Trophoblast cell (in vitro differentiated cells and primary cell): ENCODE measurements around the gene AKAP6.

Experiments used
- DNase-seq, 2 donors: peaks; one replicate each; pipeline ENCODE4 v3.0.0-alpha.2; 2016
- H2AFZ ChIP-seq: 2 replicates; pipeline ENCODE4 v1.6.1; 2013; ENCODE audit warnings: low read length, moderate library complexity, mild to moderate bottlenecking; ENCODE audit not compliant: insufficient read depth, poor library complexity
- H2AK5ac ChIP-seq: 2 replicates; pipeline ENCODE4 v1.6.1; 2013; ENCODE audit warnings: mild to moderate bottlenecking, low read length
- H2BK120ac ChIP-seq: 2 replicates; pipeline ENCODE4 v1.6.1; 2013; ENCODE audit warnings: low read length, mild to moderate bottlenecking, moderate library complexity; ENCODE audit not compliant: insufficient read depth, poor library complexity
- H2BK12ac ChIP-seq: 2 replicates; pipeline ENCODE4 v1.6.1; 2013; ENCODE audit warnings: mild to moderate bottlenecking, low read length, moderate library complexity
- H2BK5ac ChIP-seq: 2 replicates; pipeline ENCODE4 v1.6.1; 2013; ENCODE audit warnings: low read length, low read depth, moderate library complexity, mild to moderate bottlenecking; ENCODE audit not compliant: poor library complexity
- H3K14ac ChIP-seq: 2 replicates; pipeline ENCODE4 v1.6.1; 2013; ENCODE audit warnings: mild to moderate bottlenecking, low read length
- H3K18ac ChIP-seq: 2 replicates; pipeline ENCODE4 v1.6.1; 2013; ENCODE audit warnings: mild to moderate bottlenecking, low read length
- H3K23ac ChIP-seq: 2 replicates; pipeline ENCODE4 v1.6.1; 2013; ENCODE audit warnings: low read length
- H3K27ac ChIP-seq: 2 replicates; pipeline ENCODE4 v1.5.1; 2013; ENCODE audit warnings: low read depth, mild to moderate bottlenecking, inconsistent platforms, low read length, moderate library complexity
- H3K27me3 ChIP-seq: 2 replicates; pipeline ENCODE4 v1.6.1; 2013; ENCODE audit warnings: inconsistent platforms, mild to moderate bottlenecking, low read length, moderate library complexity; ENCODE audit not compliant: insufficient read depth
- H3K36me3 ChIP-seq, 2 experiments: 1 replicate in 1 of 2; 2 replicates in 1 of 2; pipeline ENCODE4 v1.6.1; 2013; ENCODE audit warnings: low read length in 2 of 2, mild to moderate bottlenecking in 2 of 2, moderate library complexity in 1 of 2; ENCODE audit not compliant: insufficient read depth in 2 of 2, control insufficient read depth in 1 of 2
- H3K4ac ChIP-seq: 2 replicates; pipeline ENCODE4 v1.6.1; 2013; ENCODE audit warnings: low read depth, mild to moderate bottlenecking, low read length, moderate library complexity
- H3K4me1 ChIP-seq, 2 experiments: 1 replicate in 1 of 2; 2 replicates in 1 of 2; pipeline ENCODE4 v1.6.1; 2013; ENCODE audit warnings: low read length in 2 of 2, mild to moderate bottlenecking in 2 of 2, moderate library complexity in 1 of 2; ENCODE audit not compliant: insufficient read depth in 2 of 2, control insufficient read depth in 1 of 2
- H3K4me2 ChIP-seq: 2 replicates; pipeline ENCODE4 v1.6.1; 2013; ENCODE audit warnings: inconsistent platforms, mild to moderate bottlenecking, low read length, moderate library complexity
- H3K4me3 ChIP-seq: 2 replicates; pipeline ENCODE4 v1.5.1; 2013; ENCODE audit warnings: mild to moderate bottlenecking, low read depth, low read length, inconsistent platforms
- H3K79me1 ChIP-seq: one replicate; pipeline ENCODE4 v1.6.1; 2013; ENCODE audit warnings: low read length
- H3K79me2 ChIP-seq: 2 replicates; pipeline ENCODE4 v1.6.1; 2013; ENCODE audit warnings: low read length, mild to moderate bottlenecking; ENCODE audit not compliant: control insufficient read depth, insufficient read depth, poor library complexity
- H3K9ac ChIP-seq: 2 replicates; pipeline ENCODE4 v1.6.1; 2013; ENCODE audit warnings: mild to moderate bottlenecking, low read length
- H3K9me3 ChIP-seq: 2 replicates; pipeline ENCODE4 v1.6.1; 2013; ENCODE audit warnings: low read depth, mild to moderate bottlenecking, control low read depth, inconsistent platforms, low read length; ENCODE audit not compliant: insufficient read depth
- H4K12ac ChIP-seq: 2 replicates; pipeline ENCODE4 v1.6.1; 2013; ENCODE audit warnings: low read depth, mild to moderate bottlenecking, low read length, moderate library complexity
- H4K8ac ChIP-seq: 2 replicates; pipeline ENCODE4 v1.6.1; 2013; ENCODE audit warnings: low read depth, mild to moderate bottlenecking, low read length, moderate library complexity
- H4K91ac ChIP-seq: one replicate; pipeline ENCODE4 v1.6.1; 2013; ENCODE audit warnings: low read depth, mild to moderate bottlenecking, low read length, moderate library complexity
- WGBS: extraction: QIAGEN DNeasy Blood & Tissue Kit; methylation state at CpG from one replicate; pipeline ENCODE4 v1.1.7; 2013; ENCODE audit warnings: missing lambda C conversion rate; ENCODE audit not compliant: insufficient read length, insufficient coverage; ENCODE audit errors: extremely low coverage; 5-methylcytosine and 5-hydroxymethylcytosine counted together

Gene AKAP6

GRCh38 chr14:32587461-32587860 lies 258.4 kb downstream of the AKAP6 start:
- H3K4ac ChIP-seq, result no peak overlapping the region
- H3K9ac ChIP-seq, result no peak overlapping the region
- H4K12ac ChIP-seq, result no peak overlapping the region
- peak in 1 of 2 donors; percentile 18 for DNase-seq
- no peaks in the 10 kb centered on the region for H3K36me3 ChIP-seq
- no peak overlapping the region for H3K14ac ChIP-seq
- no peak overlapping the region for H2BK5ac ChIP-seq
- H3K9me3 ChIP-seq, result peaks cover 2% of the 10 kb centered on the region
- no peaks in the 10 kb centered on the region for H3K79me2 ChIP-seq
- H2AFZ ChIP-seq, result no peak overlapping the region
- H4K8ac ChIP-seq, result no peak overlapping the region
- no peaks in the 10 kb centered on the region for H3K4me1 ChIP-seq
- no peak overlapping the region for H3K23ac ChIP-seq
- H3K4me2 ChIP-seq, result no peak overlapping the region
- peaks cover 1% of the 10 kb centered on the region for H3K79me1 ChIP-seq
- no peaks in the 10 kb centered on the region for H3K27me3 ChIP-seq
- H2BK12ac ChIP-seq, result no peak overlapping the region
- H3K27ac ChIP-seq, result no peak overlapping the region
- H2BK120ac ChIP-seq, result no peak overlapping the region
- no peak overlapping the region for H4K91ac ChIP-seq
- H3K18ac ChIP-seq, result no peak overlapping the region
- no peak overlapping the region for H2AK5ac ChIP-seq
- WGBS, result no CpG with 5 or more reads among the region's 1 CpG
- H3K4me3 ChIP-seq, result no peak overlapping the region

- Histone ChIP-seq H3K36me3 (no peaks in the 10 kb centered on the region), H3K27me3 (no peaks in the 10 kb centered on the region)
- peak; percentile 4 to 66 for DNase-seq
These were observed 259.6 kb downstream of the AKAP6 start for GRCh38 chr14:32588448-32589320.

GRCh38 chr14:32590157-32590556 lies 261.1 kb downstream of the AKAP6 start:
- Histone ChIP-seq H2BK120ac (no peak overlapping the region), H3K9ac (no peak overlapping the region), H2AK5ac (no peak overlapping the region), H3K36me3 (no peaks in the 10 kb centered on the region), H3K14ac (no peak overlapping the region), H3K4ac (no peak overlapping the region), H2BK12ac (no peak overlapping the region), H2AFZ (no peak overlapping the region), H3K18ac (no peak overlapping the region), H3K79me1 (peaks cover 4% of the 10 kb centered on the region), H4K91ac (no peak overlapping the region), H4K12ac (no peak overlapping the region), H3K4me3 (no peak overlapping the region), H3K27me3 (no peaks in the 10 kb centered on the region), H3K4me1 (peaks cover 0 to 9% of the 10 kb centered on the region in 2 experiments), H2BK5ac (no peak overlapping the region), H3K9me3 (no peaks in the 10 kb centered on the region), H3K23ac (no peak overlapping the region), H3K27ac (no peak overlapping the region), H3K79me2 (no peaks in the 10 kb centered on the region), H4K8ac (no peak overlapping the region), H3K4me2 (no peak overlapping the region)
- WGBS, result no CpG with 5 or more reads among the region's 1 CpG
- DNase-seq, result no peak

More at GRCh38 chr14:32588448-32589320, 259.6 kb downstream of the AKAP6 start:
- H2BK5ac ChIP-seq, result no peak overlapping the region
- H3K4me2 ChIP-seq, result no peak overlapping the region
- no peak overlapping the region for H3K4ac ChIP-seq
- H4K12ac ChIP-seq, result no peak overlapping the region
- H4K8ac ChIP-seq, result no peak overlapping the region
- H3K4me3 ChIP-seq, result no peak overlapping the region
- peak overlapping the region; percentile 31 for H4K91ac ChIP-seq
- no CpG with 5 or more reads among the region's 6 CpGs for WGBS
- no peaks in the 10 kb centered on the region for H3K79me2 ChIP-seq
- H3K4me1 ChIP-seq, result peaks cover 0 to 6% of the 10 kb centered on the region in 2 experiments
- H3K9me3 ChIP-seq, result peaks cover 2% of the 10 kb centered on the region
- no peak overlapping the region for H3K9ac ChIP-seq
- H2AK5ac ChIP-seq, result no peak overlapping the region
- no peak overlapping the region for H2BK120ac ChIP-seq
- H3K27ac ChIP-seq, result no peak overlapping the region
- no peak overlapping the region for H3K23ac ChIP-seq
- H2BK12ac ChIP-seq, result peak overlapping the region; percentile 43
- H2AFZ ChIP-seq, result no peak overlapping the region
- no peak overlapping the region for H3K18ac ChIP-seq
- peaks cover 4% of the 10 kb centered on the region for H3K79me1 ChIP-seq
- no peak overlapping the region for H3K14ac ChIP-seq

- Histone ChIP-seq H3K27me3 (no peaks in the 10 kb centered on the region), H3K9ac (no peak overlapping the region), H3K23ac (no peak overlapping the region), H4K12ac (no peak overlapping the region), H3K9me3 (no peaks in the 10 kb centered on the region), H3K4me1 (peaks cover 0 to 9% of the 10 kb centered on the region in 2 experiments), H4K91ac (peak overlapping the region; percentile 11), H2AK5ac (no peak overlapping the region), H2BK5ac (peak overlapping the region; percentile 73), H3K4ac (no peak overlapping the region), H3K79me1 (peaks cover 4% of the 10 kb centered on the region), H4K8ac (no peak overlapping the region), H2BK12ac (peak overlapping the region; percentile 50), H3K27ac (peak overlapping the region; percentile 37), H2AFZ (no peak overlapping the region), H3K36me3 (no peaks in the 10 kb centered on the region), H3K18ac (no peak overlapping the region), H3K4me3 (no peak overlapping the region), H3K4me2 (no peak overlapping the region), H2BK120ac (no peak overlapping the region), H3K79me2 (no peaks in the 10 kb centered on the region), H3K14ac (no peak overlapping the region)
- no CpG with 5 or more reads among the region's 1 CpG for WGBS
- peak in 1 of 2 donors; percentile 26 for DNase-seq
These were observed 264.3 kb downstream of the AKAP6 start for GRCh38 chr14:32593290-32593942.
